ENCODE data around the gene CD6. TPM values are rescaled to one million over a fixed set of nuclear protein-coding genes. Genes with fewer than 3 reads are reported as not detected.
A peak's percentile ranks its signal among the peaks of the same experiment; 100 is the strongest.

The CD6 gene
- polyA plus RNA-seq, 2 of the 4 experiments (the other 2 are of a cell fraction), result 0.06 TPM

GRCh38 chr11:60925868-60926267 is 45.6 kb upstream of the CD6 start (continued):
- TF ChIP-seq CBX2 (IDR thresholded peaks at IDR 0.05; ENCODE audit: borderline replicate concordance, low read depth), result no peak
- TF ChIP-seq RNF2 (IDR thresholded peaks at IDR 0.05; ENCODE audit: borderline replicate concordance, low read depth), result no peak
- no peak for TF ChIP-seq HOXA7 (CRISPR knock-in tag; IDR thresholded peaks at IDR 0.05)
- no peak for TF ChIP-seq ELK1 (IDR thresholded peaks at IDR 0.05; ENCODE audit: low read depth, low read length)
- peak; percentile 51 for TF ChIP-seq ZFP36 (IDR thresholded peaks at IDR 0.05; ENCODE audit: borderline replicate concordance, partially characterized antibody)
- TF ChIP-seq USF2 (IDR thresholded peaks at IDR 0.05), result no peak
- TF ChIP-seq ATOH8 (CRISPR knock-in tag; IDR thresholded peaks at IDR 0.05; ENCODE audit: low read depth), result no peak
- no peak for TF ChIP-seq HMGXB4 (CRISPR knock-in tag; IDR thresholded peaks at IDR 0.05; ENCODE audit: borderline replicate concordance)
- TF ChIP-seq KDM1A (IDR thresholded peaks at IDR 0.05; ENCODE audit: low read depth), result no peak
- TF ChIP-seq ZC3H11A (IDR thresholded peaks at IDR 0.05), result no peak
- no peak for TF ChIP-seq HOXB13 (CRISPR knock-in tag; IDR thresholded peaks at IDR 0.05; ENCODE audit: low read depth)
- TF ChIP-seq MAX (IDR thresholded peaks at IDR 0.05), result no peak; the same call in 1 of the 2 replicates
- TF ChIP-seq FOSL2 (IDR thresholded peaks at IDR 0.05), result no peak
- peak; percentile 50 for TF ChIP-seq FOSL2 (CRISPR knock-in tag; IDR thresholded peaks at IDR 0.05)
- TF ChIP-seq POLR2A (IDR thresholded peaks at IDR 0.05; ENCODE audit: low read length), result no peak
- no peak for TF ChIP-seq NFE2L2 (conservative IDR thresholded peaks at IDR 0.05; ENCODE audit: low read length)
- TF ChIP-seq JUNB (IDR thresholded peaks at IDR 0.05), result no peak
- TF ChIP-seq CEBPB (IDR thresholded peaks at IDR 0.05), result peak in 1 of 2 experiments; percentile 72; a peak in 2 of 4 replicates
- no peak for TF ChIP-seq GATA3 (IDR thresholded peaks at IDR 0.05; ENCODE audit: borderline replicate concordance)

- ATAC-seq (no peak), DNase-seq (ENCODE audit: low read depth in 1 of 2, low spot score in 1 of 2) (no peak), FAIRE-seq (no peak)
- POLR2A ChIA-PET, result no interaction called here
- Histone ChIP-seq H3K4me3 (no peak overlapping the region), H3K27ac (no peak overlapping the region), H3K4me1 (peaks cover 20% of the 10 kb centered on the region), H3K4me2 (peak overlapping the region; percentile 90; the same call in 1 of the 3 replicates), H3K9me3 (no peaks in the 10 kb centered on the region)
- CTCF ChIA-PET, result interaction anchor here (1.0 to 3.1 kb wide), 5 partner anchors 8 to 151 kb away, joined by 3 to 11 read pairs (median 5); no protein-coding TSS in a partner anchor
- WGBS (ENCODE audit: missing lambda C conversion rate), result 92% methylated on average over 8 of the region's 8 CpGs
- no peak for TF ChIP-seq ZFP36 (IDR thresholded peaks at IDR 0.05; ENCODE audit: borderline replicate concordance, partially characterized antibody)
- TF ChIP-seq GATA3 (IDR thresholded peaks at IDR 0.05; ENCODE audit: borderline replicate concordance), result no peak
- TF ChIP-seq RNF2 (IDR thresholded peaks at IDR 0.05; ENCODE audit: borderline replicate concordance, low read depth), result no peak
- TF ChIP-seq FOXS1 (CRISPR knock-in tag; IDR thresholded peaks at IDR 0.05), result no peak
- TF ChIP-seq ZNF302 (CRISPR knock-in tag; IDR thresholded peaks at IDR 0.05), result no peak
Measured at GRCh38 chr11:60926500-60926899, 45.0 kb upstream of the CD6 start.
